ENCODE data around the gene PFKFB4.
"Not testable (repeated sequence)": the region's sequence is repeated elsewhere in the genome, so short reads cannot be mapped to it uniquely, and the experiment has no call there.

The PFKFB4 gene

DNA sequence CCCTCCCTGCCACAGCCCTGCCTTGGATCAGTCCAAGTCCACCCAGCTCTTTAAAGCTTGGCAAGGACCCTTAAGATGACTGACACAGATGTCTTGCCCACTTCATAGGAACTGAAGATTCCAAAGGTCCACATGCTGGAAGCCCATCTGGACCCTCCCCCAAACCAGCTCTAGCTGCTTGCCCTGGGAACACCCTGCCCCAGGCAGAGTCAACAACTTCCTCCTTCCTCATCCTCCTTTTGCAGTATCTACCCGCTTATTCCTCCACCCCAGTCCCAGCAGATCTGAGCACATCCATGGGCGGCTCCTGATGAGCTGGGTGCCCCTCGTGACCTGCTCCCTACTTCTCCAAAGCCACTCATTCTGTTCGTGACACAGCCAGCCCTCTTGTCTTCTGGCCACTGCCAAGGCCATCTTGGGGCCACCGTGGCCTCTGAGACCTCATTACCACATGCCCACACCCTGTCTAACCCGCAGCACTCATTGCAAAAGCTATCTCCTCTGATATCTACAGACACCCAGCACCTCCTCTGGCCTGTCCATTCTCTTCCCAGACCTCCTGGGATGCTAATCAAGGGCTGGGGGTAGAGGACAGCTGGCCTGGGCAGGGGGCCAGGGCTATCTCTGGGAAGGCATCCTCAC, 2.0 kb upstream of the PFKFB4 start:
- DNase-seq (ENCODE audit: low read depth in 2 of 2), result no peak

DNA sequence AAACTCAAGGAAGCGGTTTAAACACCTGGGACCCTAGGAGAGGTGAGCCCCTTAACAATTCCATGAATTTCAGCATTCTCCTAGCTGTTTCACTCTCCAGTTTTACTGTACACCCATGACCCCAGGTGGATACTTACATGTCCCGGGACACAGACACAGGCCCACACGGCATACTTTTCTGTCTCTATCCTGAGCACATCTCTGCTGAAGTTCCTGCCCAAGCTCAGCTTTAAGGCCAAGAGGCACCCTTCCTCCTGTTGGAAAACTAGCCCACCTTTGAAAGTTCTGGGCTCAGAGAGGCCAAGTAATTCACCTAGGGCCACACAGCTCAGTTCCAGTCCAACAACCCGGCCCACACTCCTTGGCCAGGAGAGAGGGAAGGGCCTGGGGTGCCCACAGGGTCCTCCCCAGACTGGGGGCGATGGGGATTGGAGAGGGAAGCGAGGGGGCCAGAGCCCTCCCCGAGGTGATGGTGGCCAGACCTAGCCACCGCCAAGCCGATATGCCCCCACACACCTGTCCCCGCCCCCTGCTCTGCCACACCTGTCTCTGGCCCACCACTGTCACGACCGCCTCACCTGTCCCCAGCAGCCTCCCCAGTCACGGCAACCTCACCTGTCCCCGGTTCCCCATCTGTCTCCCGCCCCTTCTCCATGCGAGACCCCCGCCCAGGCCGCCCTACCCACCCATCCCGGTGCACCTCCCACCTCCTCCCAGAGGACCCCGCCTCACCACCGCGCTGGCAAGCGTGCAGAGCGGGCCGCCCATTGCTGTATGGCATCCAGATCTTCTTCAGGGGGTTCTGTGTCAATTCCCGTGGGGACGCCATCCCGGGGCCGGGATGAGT, 431 bp downstream of the PFKFB4 start:
- DNase-seq (ENCODE audit: low read depth in 2 of 2), result no peak

DNA sequence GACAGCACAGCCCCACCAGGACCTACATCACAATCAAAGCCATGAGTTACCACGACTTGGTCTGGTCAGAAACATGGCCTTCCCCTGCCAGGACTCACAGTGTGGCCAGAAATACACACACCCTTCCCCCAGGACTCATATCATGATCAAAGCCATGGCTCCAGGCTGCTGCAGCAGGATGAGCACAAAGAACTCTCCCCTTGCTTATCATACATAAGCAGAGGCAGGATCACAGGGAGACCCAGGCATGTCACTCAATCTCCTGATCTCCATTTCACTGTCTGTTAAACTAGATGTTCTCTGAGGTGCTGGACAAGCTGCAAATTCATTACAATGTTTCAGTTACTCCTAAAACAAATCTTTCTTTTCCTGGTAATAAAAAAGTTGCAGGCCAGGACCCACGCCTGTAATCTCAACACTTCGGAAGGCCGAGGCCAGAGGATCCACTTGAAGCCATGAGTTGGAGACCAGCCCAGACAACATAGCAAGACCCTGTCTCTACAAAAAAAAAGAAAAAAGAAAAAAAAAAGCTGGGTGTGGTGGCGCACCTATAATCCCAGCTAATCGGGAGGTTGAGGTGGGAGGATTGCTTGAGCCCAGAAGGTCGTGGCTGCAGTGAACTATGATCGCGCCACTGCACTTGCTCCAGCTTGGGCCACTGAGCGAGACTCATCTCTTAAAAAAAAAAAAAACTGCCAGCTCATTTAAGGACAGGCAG, 1.2 kb downstream of the PFKFB4 start:
- no peak for DNase-seq (ENCODE audit: low read depth in 2 of 2)

DNA sequence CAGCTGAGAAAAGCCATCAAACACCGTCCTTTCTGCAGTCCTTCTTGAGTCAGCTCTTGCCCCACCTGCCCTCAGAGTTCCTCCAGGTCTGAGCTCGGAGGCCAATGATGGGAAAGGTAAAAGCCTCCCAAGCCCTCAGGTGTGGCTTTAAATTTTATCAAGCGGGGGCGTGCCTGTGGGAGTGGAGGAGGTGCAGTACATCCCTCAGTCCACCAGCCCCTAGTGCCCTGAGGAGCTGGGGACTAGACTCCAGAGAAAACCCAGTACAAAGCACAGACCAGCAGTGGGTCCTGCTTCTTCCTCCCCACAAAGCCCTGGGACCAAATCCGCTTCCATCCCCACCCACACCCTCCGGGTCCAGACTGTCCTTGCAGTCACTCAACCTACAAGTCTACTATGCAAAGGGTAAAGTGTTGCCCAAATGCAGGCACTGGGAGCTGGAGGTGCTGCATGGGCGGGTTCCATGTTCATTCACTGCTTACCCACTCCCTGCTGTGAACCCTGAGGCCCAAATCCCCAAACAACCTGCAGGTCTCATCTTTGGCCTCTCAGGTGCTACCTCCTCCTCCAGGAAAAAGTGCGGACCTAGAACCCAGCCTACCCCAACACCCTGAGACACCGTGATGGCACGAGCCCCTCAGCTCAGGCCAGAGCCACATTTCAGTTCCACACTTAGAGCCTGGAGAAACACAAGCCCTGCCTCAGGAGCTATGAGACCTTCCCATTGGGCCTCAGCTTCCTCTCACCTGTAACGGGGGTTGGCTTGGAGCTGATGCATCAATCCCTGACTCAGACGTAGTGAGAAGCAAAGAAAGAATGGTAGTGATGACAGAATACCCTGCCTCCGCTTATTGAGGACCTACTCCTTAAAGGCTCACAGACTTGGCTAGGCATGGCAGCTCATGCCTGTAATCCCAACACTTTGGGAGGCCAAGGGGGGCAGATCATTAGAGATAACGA, 2.4 kb downstream of the PFKFB4 start:
- DNase-seq (ENCODE audit: low read depth in 2 of 2), result no peak

DNA sequence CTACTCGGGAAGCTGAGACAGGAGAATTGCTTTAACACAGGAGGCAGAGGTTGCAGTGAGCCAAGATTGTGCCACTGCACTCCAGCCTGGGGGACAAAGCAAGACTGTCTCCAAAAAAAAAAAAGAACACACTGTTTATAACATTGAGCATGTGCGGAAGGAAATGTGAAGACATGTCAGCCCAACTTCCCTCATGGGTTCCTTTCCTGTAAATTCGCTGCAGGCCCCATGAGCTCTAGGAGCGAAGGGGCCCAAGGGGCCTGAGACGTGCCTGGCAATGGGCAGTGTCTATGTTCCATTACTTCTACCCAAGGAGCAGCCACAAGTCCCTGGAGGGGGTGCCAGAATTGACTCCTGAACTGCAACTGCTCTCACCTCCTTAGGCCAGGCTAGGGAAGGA, 3.2 kb downstream of the PFKFB4 start:
- no peak for DNase-seq (ENCODE audit: low read depth in 2 of 2)

DNA sequence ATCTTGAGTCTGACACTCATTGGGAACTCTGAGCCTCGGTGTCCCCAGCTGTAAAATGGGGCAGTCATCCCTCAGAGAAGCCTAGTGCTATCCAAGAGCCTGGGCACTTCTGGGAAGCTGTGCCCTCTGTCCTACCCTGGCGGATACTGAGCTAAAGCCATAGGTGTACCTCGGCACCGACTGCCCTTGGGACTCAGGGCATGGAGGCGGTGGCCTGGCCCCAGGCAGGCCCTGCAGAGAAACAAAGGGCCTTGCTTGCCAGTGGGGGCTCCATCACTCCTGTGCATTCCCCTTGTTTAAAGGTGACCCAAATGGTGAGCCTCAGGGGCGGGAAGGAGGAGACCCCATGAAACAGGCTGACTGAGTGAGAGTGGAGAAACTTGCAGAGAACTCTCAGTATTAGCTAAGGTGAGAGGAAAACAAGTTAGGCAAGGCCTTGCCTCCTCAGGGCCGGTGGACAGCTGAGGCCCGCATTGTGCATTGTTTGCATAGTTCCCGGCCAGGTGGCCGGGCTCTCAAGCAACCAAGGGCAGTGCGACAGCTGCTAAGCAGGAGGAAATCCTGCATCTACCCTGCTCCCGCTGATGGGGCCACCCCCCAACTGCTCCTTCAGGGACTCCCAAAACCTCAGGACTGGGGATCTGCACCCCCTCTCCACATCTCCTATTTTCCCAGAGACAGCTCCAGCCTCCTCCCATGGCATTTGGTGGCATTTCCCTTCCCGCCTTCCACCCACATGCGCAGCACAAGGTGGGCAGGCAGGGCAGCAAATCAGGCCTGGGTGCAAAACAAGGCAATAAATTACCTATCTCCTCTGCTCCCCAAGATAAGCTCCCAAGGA, 4.3 kb downstream of the PFKFB4 start:
- no peak for DNase-seq (ENCODE audit: low read depth in 2 of 2)

DNA sequence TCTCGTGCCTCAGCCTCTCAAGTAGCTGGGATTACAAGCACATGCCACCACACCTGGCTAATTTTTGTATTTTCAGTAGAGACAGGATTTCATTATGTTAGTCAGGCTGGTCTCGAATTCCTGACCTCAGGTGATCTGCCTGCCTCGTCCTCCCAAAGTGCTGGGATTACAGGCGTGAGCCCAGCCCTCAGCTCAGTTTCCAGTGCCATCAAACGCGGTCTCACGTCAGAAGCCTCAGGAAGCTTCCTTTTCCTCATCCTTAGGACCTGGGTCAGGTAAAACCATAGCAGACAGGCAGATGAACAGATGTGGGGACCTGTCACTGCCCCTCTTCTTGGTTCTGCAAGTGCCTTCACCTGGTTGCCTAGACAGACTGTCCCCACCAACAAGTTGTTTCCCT, 5.0 kb downstream of the PFKFB4 start:
- DNase-seq (ENCODE audit: low read depth in 2 of 2), result not testable (repeated sequence)

DNA sequence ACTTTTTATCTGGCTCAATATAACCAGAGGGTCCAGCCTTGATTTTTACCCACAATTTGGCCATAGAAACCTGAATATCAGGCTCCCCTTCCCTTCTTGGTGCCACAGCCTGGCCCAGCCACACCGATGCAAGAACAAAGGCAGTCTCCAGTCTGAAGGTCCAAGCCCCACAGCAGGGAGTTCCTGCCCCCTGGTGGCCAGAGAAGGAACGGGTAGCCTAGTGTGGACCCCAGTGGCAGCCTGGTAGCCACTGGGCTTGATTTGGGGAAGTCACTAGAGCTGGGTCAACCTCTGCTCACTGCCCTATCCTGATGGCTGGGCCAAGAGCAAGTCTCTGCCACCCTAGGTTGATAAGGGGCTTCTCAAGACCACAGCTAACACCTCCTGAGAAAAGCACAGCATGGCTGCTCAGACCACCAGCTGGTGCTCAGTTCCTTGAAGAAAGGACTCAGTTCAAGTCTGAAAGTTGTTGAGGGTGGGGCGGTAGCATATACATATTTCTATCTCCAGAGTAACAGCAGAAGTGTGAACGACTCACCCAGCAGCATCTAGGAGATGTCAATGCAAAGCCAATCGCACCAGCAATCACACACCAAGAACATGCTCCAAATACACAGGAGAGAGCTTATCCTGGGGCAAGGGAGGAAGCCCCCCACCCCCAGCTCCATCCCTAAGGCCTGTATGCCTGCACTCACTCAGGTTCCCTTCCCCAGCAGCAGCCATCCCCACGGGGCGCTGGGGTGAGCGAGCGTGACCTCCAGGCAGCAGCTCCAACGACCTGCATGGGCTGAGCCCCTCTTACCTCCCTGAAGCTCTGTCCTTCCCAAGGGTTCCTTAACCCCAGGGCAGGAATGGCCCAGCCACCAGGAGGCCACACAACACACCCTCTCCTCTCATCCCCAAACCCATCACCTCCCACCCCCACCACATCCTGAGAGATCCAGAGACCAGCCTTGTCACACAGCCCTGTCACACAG, 7.6 kb downstream of the PFKFB4 start:
- peak; percentile 65 to 73 for DNase-seq (ENCODE audit: low read depth in 2 of 2)

DNA sequence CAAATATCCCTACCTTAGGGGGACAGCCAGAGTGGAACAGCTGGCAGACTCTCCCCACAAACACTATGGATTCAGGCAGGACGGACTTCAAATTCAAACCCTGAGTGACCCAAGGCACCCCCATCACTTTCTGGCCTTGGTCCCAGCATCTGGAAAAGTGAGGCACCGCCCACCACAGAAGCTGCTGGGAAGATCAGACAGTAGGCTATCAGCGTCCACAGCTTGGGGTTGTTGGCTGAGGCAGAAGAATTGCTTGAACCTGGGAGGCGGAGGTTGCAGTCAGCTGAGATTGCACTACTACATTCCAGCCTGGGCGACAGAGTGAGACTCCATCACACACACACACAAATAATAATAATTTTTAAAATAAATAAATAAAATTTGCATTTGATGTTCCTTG, 8.5 kb downstream of the PFKFB4 start:
- DNase-seq (ENCODE audit: low read depth in 2 of 2), result no peak

DNA sequence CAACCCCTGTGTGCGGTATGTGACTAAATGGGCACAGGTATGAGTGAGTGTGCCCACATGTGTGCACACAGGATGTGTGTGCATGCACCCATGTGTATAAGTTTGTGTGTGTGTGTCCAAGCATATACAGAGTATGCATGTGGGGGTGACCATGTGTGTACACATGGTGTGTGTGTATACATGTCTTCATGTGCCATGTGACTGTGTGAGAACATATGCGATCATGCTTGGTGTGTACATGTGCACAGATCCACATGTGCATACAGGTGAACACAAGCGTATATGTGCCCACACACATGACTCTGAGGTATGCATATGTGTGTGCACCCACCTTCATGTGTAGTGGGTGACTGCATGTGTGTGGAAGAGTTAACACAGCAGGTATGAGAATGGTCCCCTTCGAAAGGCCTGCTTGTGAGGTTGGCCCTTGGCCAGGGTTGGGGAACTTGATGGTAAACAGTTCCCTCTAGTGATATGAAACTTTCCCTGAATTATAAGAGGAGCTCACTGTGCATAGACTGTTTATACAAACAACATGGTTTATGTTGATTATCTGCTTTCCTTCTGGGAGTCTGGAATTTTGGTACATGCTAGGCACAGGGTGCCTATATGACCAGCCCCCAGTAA, 10.3 kb downstream of the PFKFB4 start:
- no peak for DNase-seq (ENCODE audit: low read depth in 2 of 2)

DNA sequence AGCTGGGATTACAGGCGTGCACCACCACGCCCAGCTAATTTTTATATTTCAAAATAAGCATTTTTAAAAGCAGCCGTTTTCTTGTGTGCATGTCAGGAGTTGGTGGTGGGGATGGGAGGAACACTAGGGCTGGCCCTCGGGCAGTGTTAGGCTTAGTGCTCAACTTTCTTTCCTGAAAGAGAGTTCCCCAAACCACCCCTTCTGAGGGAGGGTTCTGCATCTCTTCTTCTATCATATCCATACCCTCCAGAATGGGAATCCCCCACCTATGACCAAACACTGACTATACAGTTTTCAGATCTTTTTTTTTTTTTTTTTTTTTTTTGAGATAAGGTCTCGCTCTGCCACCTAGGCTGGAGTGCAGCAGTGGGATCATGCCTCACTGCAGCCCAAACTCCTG, 12.5 kb downstream of the PFKFB4 start:
- no peak for DNase-seq (ENCODE audit: low read depth in 2 of 2)

DNA sequence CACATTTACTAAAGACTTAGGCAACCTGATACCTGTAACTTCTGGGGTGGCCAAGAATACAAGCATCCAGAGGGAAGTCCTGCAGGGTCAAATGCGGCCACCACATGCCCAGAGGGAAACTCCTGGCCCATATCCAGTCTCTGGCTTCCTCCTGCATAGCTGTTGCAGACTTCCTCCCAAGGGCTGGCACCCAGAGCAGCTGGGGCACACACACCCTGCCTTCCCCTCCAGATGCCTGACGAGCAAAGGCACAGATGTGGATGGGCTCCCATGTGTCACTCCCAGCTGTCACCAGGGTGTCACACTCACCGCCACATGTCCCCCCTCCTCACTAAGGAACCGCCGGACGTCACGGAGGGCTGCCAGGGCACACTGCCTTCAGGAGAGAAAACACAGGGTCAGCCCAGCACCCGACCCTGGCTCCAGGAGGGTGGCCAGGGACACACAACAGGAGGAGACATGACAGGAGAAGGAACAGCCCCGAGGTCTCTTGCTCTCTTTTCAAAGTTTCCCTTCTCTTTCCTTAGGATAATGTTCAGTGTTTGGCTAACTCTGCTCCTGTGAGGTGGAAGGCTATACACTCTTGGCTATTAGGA, 13.2 kb downstream of the PFKFB4 start:
- no peak for DNase-seq (ENCODE audit: low read depth in 2 of 2)

DNA sequence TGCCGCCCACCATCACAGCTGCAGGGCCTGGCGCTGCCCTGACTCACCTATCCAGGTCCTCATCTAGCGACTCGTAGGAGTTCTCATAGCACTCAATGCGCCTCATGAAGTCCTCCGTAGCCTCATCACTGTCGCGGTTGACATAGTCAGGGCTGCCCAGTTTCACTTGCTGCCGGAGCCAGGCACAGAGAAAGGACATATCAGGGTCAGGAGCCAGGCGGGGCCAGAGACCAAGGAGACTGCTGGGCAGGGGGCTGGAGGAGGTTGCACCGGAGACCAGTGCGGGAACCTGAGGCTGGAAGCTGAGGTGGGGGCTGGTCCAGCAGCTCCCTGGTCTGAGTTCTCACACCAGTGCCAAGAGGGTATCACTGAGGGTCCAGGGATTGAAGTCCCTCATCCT, 18.2 kb downstream of the PFKFB4 start:
- no peak for DNase-seq (ENCODE audit: low read depth in 2 of 2)

DNA sequence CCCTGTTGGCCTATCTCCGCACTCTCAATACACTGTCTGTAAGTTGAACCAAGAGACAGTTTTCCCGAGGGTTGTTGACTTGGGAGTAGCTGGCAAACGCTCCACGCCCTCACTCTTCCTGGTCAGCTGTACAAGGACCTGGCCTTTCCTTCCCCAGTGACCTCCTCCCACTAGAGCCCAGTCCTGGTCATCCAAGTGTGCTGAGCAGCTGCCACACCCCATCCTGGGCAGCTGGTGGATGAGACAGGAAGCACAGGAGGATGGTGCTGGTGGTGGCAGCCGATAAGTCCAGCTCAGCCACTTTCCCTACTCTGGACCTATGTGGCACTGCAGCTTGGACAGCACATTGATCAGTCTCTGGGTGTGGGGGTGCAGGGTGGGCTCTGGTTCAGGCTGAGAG, 19.8 kb downstream of the PFKFB4 start:
- no peak for DNase-seq (ENCODE audit: low read depth in 2 of 2)

DNA sequence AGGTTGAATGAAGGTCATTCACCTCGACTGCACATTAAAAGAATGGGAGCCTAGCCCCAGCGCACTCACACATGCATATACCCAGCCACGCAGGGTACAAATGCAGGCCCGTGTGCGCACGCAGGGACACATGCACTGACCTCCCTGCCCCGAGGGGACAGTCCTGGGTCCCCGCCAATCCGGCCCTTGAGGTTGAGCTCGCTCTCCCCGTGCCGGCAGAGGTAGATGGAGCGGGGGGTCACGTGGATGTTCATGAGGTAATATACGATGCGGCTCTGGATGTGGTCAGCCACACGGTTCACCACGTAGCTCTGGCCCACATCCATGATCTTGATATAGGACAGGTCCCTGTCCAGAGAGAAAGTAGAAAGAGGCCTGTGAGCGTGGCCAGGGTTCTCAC, 20.5 kb downstream of the PFKFB4 start:
- no peak for DNase-seq (ENCODE audit: low read depth in 2 of 2)

DNA sequence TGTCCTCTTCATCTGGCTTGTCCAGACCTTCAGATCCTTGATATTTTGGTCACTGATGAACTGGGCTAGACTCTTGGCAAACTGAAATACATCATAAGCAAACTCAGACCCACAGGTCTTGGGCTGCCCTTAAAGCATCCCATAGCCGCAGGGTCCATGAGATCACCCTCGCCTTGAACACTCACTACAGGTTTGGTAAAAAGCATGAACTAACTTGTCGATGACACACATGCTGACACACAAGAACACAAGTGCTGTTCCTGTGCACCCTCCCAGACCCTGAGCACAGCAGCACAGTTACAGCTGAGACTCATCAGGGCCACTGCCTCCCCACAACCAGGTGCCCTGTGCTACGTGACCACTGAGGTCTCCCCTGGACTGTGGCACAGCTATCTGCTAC, 21.0 kb downstream of the PFKFB4 start:
- DNase-seq (ENCODE audit: low read depth in 2 of 2), result no peak

DNA sequence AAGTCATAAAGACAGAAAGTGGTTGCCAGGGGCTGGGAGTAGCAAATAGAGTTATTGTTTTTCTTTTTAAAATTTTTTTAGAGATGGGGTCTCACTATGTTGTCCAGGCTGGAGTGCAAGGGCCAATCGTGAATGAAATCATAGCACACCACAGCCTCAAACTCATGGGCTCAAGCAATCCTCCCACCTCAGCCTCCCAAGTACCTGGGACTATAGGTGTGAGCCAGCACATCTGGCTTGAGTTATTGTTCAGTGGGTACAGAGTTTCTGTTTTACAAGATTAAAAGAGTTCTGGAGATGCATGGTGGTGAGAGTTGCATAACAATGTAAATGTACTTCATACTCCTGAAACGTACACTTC, 23.6 kb downstream of the PFKFB4 start:
- DNase-seq (ENCODE audit: low read depth in 2 of 2), result no peak

DNA sequence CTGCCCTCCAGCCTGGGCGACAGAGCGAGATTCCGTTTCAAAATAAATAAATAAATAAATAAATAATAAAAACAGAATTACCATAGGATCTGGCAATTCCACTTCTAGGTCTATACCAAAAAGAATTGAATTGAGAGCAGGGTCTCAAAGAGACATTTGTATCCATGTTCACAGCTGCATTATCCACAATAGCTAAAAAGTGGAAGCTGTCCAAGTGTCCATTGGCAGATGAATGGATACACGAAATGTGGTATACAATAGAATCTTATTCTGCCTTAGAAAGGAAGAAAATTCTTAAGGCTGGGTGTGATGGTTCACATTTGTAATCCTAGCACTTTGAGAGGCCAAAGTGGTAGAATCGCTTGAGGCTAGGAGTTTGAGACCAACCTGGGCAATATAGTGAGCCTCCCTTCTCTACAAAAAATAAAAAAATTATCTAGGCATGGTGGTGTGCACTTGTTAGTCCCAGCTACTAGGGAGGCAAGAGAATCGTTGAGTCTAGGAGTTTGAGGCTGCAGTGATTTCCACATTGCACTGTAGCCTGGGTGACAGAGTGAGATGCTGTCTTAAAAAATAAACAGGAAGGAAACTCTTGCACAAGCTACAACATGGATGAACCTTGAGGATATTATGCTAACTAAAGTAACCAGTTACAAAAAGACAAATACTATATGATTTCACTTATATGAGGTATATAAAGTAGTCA, 24.2 kb downstream of the PFKFB4 start:
- DNase-seq (ENCODE audit: low read depth in 2 of 2), result no peak

Data from stimulated activated CD8-positive, alpha-beta memory T cell treated with anti-CD3 and anti-CD28 coated beads, Interleukin-2, amount 100 ng/mL, for 1 hour (primary cell).